Lower leg skin (tissue), 3 donors: Measurements from ENCODE around the gene UNC5C.

Experiments used
- CTCF ChIP-seq, 3 donors: fragments of 450-650 bp; IDR thresholded peaks; one replicate each; pipeline ENCODE4 v1.5.1; 2016; ENCODE audit warnings: antibody characterized with exemption in 3 of 3, mild to moderate bottlenecking in 3 of 3, moderate library complexity in 2 of 3
- POLR2A ChIP-seq, 2 donors: fragments of 450-650 bp; IDR thresholded peaks; one replicate each; pipeline ENCODE4 v1.6.1; 2016 to 2017; ENCODE audit warnings: antibody characterized with exemption in 2 of 2, mild to moderate bottlenecking in 1 of 2, moderate library complexity in 1 of 2

GRCh38 chr4:95255396-95256107 is 293.2 kb downstream of the UNC5C start:
- TF ChIP-seq CTCF (IDR thresholded peaks at IDR 0.05) (no peak), POLR2A (IDR thresholded peaks at IDR 0.05) (no peak)
